SH-SY5Y (cell line): ENCODE results near the gene IFT74.

Experiments used
- GATA2 ChIP-seq: IDR thresholded peaks from 2 replicates; pipeline ENCODE4 v1.6.1; 2011; ENCODE audit warnings: mild to moderate bottlenecking, low read depth, low read length
- GATA3 ChIP-seq: IDR thresholded peaks from 2 replicates; pipeline ENCODE4 v1.6.1; 2011; ENCODE audit warnings: low read depth, mild to moderate bottlenecking, low read length, moderate library complexity

Gene IFT74

DNA sequence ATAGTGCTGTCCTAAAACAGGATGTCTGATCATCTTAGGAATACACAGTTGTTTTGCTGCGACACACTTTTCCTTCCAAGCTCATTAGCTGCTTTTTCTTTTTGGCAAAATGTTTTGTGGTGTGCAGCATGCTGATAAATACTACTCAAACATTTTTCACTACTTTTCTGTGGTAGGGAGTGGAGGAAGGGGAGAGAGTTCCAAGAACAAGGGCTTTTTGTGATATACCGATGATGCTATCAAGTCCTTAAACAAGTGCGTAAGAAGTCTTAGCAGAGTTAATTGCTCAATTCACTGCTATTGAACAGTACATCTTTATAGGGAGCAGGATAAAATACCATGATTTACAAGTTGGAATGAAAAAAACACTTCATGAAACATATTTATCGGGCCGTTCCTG lies 129.2 kb downstream of the IFT74 start:
- no peak for TF ChIP-seq GATA2
- TF ChIP-seq GATA3: no peak

DNA sequence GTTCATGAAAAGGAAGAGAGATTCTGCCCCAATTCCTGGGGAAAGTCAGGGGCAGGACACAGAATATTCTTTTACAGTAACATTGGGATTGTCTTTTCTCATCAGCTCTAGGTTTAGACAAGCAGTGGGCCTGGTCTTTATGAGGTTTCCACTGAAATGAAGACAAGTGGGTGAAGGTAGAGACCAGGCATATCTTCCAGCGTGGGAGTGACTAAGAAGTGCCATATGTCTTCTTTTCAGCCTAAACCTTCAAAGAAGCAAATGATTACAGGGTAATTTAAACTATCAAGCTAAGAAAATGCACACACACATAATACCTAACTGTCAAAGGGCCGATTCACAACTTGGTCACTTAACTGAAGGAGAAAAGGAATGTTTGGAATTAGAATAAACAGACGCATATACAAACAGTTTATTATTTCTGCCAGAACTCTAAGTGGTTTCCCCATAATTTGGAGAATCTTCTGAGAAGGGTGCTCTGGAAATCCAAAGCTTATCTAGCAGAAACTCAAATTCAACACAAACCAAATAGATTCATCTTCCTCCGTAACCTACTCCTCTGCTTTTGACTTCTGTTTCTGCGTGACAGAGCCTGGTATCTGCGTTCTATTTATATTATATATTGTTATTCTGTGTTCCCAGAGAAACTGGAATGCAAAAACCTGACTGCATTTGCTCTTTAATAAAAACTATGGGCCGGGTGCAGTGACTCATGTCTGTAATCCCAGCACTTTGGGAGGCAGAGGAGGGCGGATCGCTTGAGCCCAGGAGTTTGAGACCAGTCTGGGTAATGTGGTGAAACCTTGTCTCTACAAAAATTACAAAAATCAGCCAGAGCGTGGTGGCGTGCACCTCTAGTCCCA lies 130.8 kb downstream of the IFT74 start:
- TF ChIP-seq GATA3 (no peak), GATA2 (no peak)

DNA sequence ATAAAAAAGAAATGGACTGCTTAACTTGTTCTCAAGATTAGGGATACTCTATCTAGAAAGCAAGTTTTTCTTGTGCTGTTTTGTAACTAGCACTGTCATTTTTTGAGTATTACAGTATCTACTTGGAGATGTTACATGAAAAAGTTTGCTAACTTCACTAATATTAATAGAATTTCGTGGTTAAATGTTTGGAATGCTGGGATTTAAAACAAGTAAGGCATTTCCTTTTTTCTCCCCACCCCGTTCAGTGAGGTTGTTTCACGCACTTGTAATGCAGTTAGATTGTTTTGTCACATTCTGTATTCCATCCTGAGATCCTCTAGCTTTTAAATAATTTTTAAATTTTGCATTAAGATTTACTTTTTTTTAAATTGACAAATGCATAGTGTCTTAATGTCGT lies 132.8 kb downstream of the IFT74 start:
- TF ChIP-seq GATA2: no peak
- no peak for TF ChIP-seq GATA3

DNA sequence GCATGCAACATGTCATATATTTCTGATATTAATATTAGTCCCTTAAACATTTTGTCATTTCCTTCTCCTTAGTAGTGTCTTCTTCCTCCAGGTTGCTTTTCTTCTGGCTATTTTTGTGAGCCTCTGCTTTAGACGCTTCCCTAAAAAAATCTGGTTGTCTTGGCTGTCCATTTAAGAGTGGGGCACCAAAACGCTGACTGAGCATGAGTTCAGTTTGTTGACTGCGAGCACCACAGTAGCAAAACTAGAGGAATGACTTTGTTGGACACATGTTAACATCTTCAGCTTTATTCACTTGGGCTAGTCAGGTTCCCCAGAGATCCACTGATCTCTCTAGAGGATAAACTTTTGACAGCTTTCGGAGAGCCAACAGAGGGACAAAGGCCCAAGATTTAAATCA lies 133.5 kb downstream of the IFT74 start:
- no peak for TF ChIP-seq GATA2
- no peak for TF ChIP-seq GATA3

DNA sequence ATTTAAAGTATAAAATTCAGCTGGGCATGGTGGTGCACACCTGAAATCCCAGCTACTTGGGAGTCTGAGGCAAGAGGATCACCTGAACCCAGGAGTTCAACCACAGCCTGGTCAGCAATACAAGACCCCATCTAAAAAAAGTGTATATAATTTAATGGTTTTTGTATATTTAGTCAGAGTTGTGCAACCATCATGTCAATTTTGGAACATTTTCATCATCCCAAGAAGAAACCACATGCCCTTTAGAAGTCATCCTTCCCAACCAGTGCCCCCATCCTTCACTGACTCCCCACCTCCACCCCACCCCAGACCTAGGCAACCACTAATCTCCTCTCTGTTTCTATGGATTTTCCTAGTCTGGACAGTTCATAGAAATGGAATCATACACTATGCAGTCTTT lies 134.0 kb downstream of the IFT74 start:
- TF ChIP-seq GATA3 (no peak), GATA2 (no peak)

DNA sequence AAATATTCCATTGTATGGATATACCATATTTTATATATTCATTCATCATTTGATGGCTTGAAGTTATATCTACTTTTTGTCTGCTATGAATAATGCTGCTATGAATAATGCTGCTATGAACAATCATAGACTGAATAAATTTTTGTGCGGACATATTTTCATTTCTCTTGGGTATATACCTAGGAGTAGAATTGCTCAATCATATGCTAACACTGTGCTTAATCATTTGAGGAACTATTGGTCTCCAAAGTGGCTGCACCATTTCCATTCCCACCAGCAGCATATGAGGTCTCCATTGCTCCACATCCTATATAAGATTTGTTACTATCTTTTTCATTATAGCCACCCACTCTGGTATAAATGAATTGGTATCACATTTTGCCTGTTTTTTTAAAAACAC lies 134.5 kb downstream of the IFT74 start:
- TF ChIP-seq GATA3: no peak
- no peak for TF ChIP-seq GATA2

DNA sequence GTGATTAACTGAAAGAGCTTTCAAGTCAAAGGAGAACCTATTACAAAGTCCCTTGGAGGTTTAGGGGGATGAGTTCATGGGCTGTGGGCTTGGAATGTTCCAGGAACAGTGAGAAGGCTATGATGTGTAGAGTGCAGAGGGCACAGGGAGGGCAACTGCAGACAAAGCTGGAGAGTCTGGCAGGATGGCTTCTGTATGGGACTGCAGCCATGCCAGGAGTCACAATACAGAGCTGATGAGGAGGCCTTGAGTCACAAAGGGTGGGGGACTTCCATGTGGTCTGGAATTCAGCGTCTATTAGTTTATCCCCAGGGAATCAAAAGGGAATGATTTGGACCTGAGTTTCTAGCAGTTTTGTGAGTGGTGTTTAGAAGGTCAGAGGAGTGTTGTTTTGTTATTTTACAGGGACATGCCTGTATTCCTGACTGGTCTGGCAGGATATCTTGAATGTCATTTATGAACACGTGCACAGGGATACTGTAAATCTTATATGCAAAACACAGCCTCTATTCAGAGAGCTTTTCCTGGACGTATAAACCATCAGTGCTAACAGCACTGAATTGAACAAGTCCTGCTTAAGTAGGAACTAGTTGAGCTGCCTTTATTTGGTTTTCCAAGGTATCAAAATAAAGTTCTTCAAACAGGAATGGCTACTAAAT lies 138.6 kb downstream of the IFT74 start:
- TF ChIP-seq GATA2 (no peak), GATA3 (no peak)

DNA sequence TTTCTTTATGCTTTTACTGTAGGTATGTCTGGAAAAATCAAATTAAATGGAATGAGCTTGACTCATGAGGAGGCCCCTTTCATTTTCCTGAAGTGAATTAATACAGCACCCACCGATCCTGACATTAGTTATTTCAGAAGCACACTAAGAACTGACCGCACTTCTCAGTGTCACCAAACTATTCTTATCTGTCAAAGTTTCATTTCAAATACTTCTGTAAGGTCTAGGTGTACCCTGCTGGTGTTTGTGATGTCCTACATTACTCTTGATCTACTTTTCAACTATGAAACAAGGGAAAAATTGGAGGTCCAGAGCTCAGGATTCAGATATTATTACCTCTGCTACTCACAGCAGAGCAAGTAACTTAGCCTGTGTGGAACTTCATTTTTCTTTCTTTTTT lies 151.0 kb downstream of the IFT74 start:
- TF ChIP-seq GATA3 (no peak), GATA2 (no peak)

DNA sequence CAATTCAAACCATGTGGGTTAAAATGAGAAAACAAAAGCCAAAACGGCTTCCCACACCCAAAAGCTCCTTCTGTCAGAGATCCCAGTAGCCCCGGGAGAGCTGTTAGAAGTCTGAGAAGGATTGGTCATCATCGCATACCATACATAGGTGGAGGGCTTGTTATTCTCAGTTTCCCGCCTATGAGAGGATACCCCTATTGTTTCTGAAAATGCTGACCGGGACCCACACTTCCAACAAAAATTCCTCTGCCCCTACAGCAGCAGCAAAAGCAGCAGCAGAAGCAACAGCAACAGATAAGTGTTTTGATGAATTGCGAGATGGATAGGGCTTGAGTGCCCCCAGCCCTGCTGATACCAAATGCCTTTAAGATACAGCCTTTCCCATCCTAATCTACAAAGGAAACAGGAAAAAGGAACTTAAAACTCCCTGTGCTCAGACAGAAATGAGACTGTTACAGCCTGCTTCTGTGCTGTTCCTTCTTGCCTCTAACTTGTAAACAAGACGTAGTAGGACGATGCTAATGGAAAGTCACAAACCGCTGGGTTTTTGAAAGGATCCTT lies 152.8 kb downstream of the IFT74 start, which contains the start of gene TEK:
Gene TEK, plus strand, starts transcription at position 245 of the 561 bp plus-strand sequence. CDS start 366 bp downstream, outside the sequence.
- TF ChIP-seq GATA3: no peak
- no peak for TF ChIP-seq GATA2

DNA sequence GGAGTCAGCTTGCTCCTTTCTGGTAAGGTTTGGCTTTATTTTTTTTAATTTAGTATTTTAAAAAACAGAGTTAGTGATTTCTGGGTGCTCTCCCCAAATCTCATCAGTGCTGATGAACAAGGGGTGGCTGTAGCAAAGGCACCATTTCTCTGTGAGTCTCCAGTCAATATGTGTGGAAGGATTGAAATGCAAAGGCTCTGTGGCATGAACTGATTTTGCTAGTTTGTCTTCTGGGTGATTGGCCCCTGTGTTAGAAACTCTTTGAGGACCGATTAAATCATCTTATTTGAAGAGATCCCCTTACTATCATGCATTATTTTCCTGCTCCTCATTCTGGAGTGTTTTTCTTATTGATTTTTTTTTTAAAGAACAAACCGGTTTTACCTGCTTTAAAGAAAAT lies 153.4 kb downstream of the IFT74 start:
- TF ChIP-seq GATA3: no peak
- TF ChIP-seq GATA2: no peak

DNA sequence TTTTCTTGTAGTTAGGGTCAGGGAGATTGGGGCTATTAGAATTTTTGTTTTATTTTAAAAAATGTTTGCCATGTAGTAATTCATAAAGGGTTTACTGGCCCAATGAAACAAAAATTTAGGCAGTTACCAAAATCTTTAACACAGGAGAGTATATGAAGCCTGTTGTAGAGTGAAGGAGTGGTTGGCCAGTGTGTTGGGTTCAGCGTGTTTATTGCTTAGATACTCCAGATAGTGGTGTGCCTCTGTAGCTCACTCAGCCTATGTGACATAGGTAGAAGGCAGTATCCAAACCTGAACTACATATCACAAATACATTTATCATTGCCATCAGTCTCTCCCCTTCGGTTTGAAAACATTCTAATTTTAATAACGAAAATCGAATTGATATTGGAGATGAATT lies 154.0 kb downstream of the IFT74 start:
- TF ChIP-seq GATA3: no peak
- TF ChIP-seq GATA2: no peak

DNA sequence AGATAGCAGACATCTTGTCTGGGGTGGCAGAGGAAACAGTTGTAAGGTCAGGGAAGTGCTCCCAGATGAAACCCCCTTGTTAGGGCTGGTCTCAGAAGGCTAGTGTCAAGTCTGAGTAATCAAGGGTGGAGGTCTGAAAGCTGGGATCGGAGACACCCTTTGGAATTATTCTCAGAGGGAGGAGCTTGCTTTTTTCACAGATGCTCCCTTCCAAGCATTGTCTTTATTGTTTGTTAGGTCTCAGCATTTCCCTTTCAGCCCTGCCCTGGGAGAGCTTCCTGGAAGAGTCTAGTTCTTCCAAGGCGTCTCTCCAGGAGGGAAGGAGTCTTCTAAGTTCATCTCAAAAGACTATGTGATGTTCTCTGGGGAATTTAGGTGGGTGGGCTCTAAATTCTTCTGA lies 156.0 kb downstream of the IFT74 start:
- TF ChIP-seq GATA2 (no peak), GATA3 (no peak)
